Stimulated activated CD4-positive, alpha-beta T cell treated with anti-CD3 and anti-CD28 coated beads, Interleukin-12 subunit alpha, Interleukin-12 subunit beta, amount 100 ng/mL, for 24 hours (primary cell): Measurements from ENCODE around the gene NMRK2.
"Not testable (repeated sequence)": the region's sequence is repeated elsewhere in the genome, so short reads cannot be mapped to it uniquely, and the experiment has no call there.

Experiments used
- DNase-seq, 2 experiments: peaks; one replicate each; pipeline ENCODE4 v3.0.0-alpha.2; 2020; ENCODE audit warnings: low read depth in 2 of 2

The NMRK2 gene

GRCh38 chr19:3936506-3937442 lies 3.9 kb downstream of the NMRK2 start:
- DNase-seq, result no peak

- not testable (repeated sequence) for DNase-seq
These were observed 5.6 kb downstream of the NMRK2 start for GRCh38 chr19:3938300-3938950.

GRCh38 chr19:3942790-3943409 lies 10.0 kb downstream of the NMRK2 start:
- DNase-seq, result no peak

GRCh38 chr19:3944018-3944721 lies 11.3 kb downstream of the NMRK2 start:
- DNase-seq, result no peak

GRCh38 chr19:3945838-3946237 lies 13.0 kb downstream of the NMRK2 start:
- DNase-seq, result no peak

GRCh38 chr19:3947316-3947933 lies 14.6 kb downstream of the NMRK2 start:
- DNase-seq, result not testable (repeated sequence)

GRCh38 chr19:3949294-3949693 lies 16.4 kb downstream of the NMRK2 start:
- no peak for DNase-seq

- DNase-seq, result no peak
These were observed 17.4 kb downstream of the NMRK2 start for GRCh38 chr19:3949997-3950859.

- DNase-seq, result no peak
These were observed 18.3 kb downstream of the NMRK2 start for GRCh38 chr19:3950871-3951861.

GRCh38 chr19:3952755-3953276 lies 19.9 kb downstream of the NMRK2 start:
- not testable (repeated sequence) for DNase-seq

- no peak for DNase-seq
These were observed 21.2 kb downstream of the NMRK2 start for GRCh38 chr19:3954107-3954506.

- not testable (repeated sequence) for DNase-seq
These were observed 22.4 kb downstream of the NMRK2 start for GRCh38 chr19:3955276-3955675.

GRCh38 chr19:3955688-3956087 lies 22.8 kb downstream of the NMRK2 start:
- DNase-seq, result no peak

GRCh38 chr19:3958836-3959765 lies 26.2 kb downstream of the NMRK2 start:
- DNase-seq, result no peak

GRCh38 chr19:3959766-3960131 lies 26.9 kb downstream of the NMRK2 start:
- DNase-seq, result no peak

GRCh38 chr19:3961007-3961406 lies 28.1 kb downstream of the NMRK2 start:
- no peak for DNase-seq

GRCh38 chr19:3963458-3964255 lies 30.8 kb downstream of the NMRK2 start:
- DNase-seq, result no peak
